ENCODE results near the gene TUNAR. TPM values are rescaled to one million over a fixed set of nuclear protein-coding genes. Genes with fewer than 3 reads are reported as not detected.

The TUNAR gene
- total RNA-seq, 1 donor from 2014 or later: not detected

DNA sequence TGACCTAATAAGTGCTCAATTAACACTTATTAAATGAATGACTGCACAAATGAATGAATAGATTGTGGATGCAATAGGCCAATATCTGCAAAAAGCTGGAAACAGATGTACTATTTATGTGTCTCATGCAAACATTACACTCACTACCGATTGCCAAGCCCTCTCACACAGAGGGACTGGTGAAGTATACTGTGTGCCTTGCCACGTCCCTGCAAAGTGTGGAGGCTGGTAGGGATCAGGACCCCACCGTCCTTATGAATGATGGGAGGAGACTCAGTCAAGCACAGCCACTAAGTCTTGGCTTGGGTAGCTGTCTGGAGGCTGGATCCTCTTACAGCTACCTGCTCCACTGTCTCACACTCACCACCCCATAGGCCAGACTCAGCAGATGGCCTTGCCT is 3.9 kb upstream of the TUNAR start:
- DNase-seq: no peak

DNA sequence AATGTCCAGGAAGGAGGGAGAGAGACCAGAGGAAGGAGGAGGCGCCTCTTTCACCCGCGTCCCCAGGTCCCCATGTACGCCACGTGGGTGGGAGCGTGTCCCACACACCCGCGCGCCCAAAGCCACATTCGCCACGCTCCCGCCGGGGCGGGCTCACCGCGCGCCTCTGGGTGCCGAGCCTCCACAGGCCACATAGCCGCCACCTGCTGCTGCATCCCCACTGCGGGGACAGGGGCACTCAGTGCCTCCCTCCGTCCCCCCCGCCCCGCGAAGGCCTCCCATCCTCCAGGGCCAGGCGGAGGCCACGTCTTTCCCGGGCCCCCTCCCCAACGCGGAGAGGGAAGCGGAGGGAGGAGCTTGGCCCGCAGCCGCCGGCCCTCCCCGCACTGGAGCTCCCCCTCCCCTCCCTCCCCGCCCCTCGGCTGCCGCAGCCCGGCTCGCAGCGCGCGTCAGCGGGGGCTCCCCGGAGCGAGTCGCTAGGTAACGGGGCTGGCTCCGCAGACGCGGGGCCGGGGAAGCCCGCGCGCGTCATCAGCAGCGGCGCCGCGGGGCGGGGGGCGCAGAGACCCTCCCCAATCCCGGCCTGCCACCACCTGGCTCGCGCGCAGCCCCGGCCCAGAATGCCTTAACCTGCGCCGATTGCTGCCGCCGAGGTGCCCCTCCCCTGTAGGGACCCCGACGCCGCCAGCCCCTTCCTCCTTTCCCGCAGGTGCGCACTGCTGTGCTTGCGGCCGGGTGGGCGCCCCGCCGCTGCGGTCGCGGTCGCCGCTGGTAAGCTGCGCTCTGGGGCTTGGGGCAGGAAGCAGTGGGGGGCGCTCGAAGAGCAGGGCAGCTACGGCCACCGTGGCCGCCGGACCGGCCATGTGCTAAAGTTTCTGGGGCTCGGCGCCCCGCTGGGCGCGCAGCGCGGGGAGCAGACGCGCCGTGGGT is 536 bp upstream of the TUNAR start:
- peak; percentile 26 for DNase-seq

DNA sequence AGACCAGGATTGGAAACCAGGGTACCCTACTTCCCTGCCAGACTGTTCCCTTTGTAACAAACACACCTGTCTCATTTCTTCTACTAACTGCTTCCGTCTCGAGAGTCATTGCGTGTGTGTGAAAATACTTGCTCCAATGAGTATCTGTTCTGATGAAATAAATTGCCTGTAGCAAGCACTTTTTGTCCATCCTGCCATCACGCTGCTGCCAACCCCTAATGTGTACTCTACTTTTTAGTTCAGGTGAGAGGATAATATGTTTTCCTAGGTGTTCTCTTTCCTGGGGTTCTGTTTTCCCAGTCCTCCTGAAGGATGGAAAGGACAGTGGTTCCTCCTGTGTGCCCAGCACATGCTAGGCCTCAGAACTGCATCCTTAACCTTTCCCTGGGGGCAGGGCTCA is 1.0 kb downstream of the TUNAR start:
- no peak for DNase-seq

DNA sequence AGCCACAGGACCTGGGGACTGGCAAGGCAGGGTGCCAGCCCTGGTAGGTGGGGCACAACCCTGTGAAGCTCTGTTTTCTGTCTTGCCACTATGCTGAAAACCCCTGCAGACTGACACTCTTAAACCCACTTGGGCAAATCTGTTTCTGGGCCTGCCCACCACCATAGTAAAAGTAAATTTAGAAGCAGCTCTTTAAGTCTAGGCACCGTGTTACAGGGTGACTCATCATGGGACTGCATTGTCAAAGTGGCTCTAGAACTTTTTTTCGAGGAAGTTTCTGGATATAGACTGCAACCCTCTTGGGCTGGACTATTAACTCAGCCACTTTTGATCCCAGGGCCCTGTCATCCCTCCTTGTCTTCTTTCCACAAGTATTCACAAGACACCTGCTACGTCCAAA is 7.7 kb downstream of the TUNAR start:
- DNase-seq: no peak

DNA sequence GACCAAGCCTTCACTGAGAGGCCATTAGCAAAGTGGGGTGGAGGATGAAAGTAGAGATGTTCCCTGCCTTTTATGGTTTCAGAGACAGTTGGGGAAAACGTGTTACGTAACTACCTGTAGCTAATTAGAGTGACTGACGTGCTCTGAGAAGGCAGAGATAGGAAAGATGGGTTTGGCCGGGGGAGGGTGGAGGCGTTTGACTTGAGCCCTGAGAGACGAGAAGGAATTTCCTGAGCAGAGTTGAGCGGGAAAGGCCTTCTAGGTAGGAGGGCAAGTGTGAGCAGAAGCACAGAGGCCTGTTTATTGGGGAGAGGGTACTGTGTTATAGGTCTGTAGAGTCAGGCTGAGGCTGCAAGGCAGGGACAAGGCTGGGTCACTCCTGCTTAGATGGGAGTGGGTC is 8.6 kb downstream of the TUNAR start:
- no peak for DNase-seq

DNA sequence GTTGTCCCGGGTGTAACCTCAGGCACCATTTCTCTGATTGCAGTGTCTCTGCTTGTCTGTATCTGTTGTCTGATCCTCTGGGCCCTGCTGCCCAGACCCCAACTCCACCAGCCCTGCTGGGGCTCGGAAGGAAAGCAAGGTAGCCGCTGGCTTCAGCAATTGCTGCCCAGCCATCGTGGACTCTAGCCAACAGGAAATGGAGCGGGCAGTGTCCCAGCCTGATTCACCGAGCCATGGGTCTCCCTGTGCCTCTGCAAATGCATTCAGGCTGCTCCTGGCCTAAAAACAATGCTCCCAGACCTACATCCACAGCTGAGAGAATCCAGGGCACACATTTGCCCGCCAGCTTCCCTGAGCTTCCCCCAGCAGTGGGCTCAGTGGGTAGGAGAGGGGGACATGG is 9.2 kb downstream of the TUNAR start:
- DNase-seq: no peak

DNA sequence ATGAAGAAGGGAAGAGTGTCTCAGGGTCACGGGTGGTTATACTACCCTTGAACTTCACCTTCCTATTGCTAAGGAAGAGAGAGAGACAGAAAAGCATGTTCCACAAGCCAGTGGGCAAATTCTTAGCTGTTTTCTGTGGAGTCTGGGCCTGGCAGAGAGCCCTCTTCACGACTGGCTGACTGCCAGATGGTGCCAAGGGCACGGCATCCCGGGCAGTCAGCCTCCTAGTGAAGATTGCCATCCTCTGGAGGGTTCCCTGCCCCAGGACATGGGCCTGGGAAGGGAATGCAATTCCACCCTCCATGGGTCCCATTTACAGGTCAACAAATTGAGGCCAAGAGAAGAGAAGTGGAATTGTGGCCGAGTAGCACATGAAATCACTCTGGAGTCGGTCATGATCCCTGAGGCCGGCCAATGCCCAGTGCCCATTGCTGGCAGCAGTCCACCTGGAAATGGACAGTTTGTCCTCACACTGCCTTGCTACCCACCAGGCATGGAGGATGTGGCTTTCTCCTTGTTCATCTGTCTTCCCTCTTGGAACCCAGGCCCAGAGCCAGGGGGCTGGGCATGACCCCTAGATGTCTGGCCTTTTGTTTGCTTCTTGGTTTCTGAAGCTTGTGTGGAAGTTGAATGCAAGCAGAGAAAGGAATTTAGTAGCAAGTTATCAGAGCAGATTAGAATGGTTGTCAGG is 9.9 kb downstream of the TUNAR start:
- no peak for DNase-seq

DNA sequence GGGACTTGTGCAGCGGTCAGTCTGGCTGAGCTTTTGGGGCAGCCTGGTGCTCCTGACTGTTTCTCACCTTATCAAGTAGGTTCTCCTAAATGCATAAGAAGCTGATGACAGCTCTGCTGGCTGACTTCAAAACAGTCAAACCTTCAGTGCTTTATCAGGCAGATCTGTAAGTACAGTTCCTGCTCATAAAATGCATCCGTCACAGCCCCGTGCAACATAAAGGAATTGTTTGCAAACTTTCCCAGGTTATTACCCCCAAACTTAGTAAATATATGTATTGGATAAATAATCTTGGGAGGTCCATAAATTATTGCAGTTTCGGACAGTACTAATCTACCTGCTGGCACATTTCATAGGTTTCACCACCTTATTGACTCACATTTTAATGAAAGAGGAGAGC is 10.7 kb downstream of the TUNAR start:
- DNase-seq: no peak

DNA sequence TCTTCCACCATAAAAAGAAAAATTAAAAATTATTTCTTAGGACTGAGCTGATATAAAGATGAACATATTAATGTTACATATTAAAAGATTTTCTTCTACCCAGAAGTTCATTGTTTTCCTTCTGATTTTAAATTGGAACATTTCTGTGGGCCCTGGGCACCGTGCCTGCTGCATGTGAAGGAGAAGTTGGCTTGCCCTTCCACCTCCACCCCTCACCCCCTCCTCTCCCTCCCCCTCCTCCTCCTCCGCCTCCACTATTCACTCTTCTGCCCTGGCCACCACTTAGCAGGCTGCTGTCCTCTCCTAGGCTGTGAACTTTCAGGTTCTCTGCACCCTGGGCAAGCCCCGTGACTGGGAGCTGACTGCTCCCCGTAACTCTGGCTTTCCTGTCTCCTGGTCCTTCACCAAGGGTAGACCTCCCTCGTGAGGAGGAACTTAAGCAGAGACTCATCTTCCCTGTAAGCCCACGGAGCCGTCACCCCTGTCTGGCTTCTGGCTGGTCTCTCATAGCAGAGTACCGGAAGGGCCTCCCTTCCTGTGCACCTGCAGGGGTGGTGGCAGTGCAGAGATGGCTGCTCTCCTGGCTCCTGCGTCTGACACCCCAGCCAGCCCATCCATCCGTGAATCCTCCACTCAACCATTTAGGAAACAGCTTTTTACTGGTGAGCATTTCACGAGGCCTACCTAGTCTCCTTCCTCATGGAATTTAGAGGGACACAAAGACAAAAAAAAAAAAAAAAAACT is 12.8 kb downstream of the TUNAR start:
- no peak for DNase-seq

DNA sequence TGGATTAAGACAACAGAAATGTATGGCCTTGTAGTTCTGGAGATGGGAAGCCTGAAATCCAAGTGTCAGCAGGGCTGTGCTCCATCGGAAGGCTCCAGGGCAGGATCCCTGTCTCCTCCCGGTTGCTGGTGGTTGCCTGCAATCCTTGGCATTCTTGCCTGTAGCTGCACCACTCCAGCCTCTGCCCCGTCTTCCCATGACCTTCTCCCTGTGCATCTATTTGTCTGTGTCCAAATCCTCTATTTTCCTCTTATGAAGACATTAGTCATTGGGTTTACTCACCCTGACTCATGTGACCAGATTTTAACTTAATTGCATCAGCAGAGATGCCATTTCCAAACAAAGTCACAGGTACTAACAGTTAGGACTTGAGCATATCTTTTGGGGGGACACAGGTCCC is 15.1 kb downstream of the TUNAR start:
- DNase-seq: no peak

DNA sequence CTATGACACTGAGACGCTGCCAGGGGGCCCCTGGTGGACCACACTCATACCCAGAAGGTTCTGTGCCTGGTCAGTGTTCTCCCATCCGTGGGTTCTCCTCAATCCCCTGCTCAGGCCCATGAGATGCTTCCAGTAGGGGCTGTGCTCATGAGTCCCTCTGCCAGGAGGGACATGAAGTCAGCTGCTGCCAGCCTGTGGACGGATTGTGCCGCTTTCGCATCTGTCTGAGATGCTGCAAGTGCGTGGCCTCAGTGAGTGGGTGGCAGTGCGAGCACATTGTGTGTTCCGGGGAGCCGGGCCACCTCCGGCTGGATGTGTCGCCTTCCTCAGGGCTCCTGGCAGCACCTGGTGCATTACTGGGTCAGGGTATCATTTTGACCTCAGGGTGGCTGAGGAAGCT is 15.5 kb downstream of the TUNAR start:
- DNase-seq: no peak

DNA sequence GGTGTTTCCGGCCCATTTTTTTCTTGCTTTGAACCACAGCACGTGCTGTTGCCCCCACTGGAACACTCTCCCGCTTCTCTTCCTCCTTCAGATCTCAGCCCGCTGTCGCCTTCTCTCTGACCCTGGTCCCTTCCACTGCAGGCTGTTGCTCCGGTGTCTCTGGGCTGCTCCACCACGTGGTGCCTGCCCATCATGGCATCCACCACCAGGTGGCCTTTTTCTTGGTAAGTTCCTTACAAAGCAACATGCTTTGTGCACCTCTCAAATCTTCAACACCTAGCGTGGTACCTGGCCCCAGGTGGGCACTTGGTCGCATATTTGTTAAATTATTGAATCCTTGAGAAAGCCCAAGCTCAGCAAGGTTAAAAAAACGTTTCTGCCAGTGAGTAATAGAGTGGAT is 19.1 kb downstream of the TUNAR start:
- no peak for DNase-seq

DNA sequence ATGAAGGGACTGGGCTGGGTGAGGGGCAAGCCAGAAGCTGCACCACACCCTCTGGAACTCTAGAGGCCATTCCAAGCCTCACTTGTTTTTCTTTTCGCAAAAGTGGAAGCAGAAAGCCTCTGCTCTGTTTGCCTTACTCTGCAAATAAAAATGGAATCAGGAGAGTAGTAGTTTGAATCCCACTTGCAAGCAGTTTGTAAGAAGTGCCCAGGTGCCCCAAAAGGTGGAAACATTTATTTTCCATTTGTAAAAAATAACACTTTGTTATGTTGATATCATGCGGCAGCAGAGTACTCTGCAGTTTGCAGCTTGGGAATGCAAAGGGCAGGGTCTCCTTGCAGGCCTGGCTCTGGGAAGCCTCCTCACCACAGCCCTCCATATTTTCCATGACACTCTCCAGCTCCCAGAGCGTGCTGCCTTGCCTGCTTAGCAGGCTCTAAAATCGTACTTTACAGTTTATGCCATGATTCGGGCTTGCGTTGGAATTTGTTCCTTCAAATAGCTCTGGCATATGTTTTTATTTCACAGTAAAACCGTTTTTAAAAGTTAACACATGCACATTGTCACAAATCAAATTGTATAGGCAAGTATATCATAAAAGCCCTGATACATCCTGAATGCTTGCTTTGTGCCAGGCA is 20.0 kb downstream of the TUNAR start:
- DNase-seq: no peak

DNA sequence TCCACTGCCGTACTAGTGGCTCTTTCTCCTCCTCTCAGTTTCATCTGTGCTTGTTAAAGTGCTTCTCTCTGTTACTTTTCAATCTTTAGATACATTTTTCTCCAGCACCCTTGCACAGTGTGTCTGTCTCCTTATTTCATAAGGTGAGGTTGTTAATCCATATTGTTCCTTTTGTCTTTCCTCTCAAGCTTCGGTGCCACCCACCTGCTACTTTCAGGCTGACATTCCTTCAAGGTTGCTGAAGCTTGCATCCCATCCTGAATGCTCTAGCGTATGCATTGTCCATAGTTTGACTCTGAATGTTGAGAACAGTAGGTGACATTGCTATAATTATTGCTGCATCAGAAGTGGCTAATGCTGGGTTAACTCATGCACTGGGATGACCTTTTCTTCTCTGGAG is 20.6 kb downstream of the TUNAR start:
- DNase-seq: no peak

DNA sequence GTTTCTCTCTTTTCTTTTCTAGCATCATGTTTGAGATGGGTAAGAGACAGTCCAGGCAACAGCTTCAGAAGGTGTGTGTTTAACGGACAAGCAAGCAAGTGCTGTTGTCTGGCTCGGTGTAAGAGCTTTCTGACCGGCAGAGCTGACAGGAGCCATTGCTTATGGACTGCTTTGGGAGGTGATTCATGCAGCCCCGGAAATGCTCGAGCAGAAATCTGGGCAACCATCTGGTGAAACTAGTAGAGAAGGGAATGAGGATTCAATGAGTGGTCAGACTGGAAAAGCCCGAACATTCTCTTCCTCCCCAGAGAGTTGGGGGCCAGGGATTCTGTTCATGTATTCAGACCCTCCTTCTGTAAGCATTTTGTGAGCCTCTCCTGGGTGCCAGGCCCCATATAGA is 24.4 kb downstream of the TUNAR start:
- no peak for DNase-seq

DNA sequence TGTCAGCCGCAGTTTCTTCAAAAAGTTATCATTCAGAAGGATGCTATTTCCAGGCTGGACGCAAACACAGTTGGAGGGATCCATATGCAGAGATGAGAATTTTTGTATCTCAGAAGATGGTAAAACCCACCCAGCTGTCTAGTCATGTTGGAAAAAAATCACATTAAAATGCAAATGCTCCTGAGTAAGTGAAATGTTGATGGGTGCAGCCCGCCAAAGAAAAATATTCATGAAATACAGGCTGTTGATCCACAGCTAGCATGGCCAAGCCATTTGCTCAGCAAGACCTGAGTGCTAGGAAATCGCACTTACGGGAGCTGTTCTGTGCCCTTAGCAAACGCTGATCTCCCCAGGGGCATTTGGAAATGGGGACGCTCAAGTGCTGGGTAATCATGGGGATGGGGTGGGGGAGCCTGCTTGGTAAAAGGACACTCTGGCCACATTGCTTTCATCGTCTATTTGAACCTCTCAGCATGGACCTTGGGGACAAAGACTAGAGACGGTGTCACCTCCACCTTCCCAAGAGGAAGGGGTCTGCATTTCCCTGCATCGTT is 25.7 kb downstream of the TUNAR start:
- DNase-seq: no peak

DNA sequence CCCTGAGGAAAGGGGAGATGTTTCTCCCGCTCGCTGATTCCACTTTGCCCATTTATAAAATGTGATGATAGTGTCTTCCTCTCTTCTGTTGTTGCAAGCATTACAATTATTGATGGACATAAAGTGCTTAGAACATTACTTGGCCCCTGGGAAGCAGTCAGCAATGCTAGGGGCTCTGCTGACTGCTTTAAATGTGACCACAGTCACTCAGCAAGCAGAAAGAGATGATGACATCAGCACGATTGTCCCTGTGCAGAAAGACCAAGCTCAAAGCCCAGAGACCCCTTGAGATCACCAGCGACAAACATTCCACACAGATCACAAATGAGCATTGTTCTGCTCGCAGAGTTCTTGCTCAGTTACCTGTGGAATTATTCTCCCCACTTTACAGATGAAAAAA is 26.5 kb downstream of the TUNAR start:
- DNase-seq: no peak

DNA sequence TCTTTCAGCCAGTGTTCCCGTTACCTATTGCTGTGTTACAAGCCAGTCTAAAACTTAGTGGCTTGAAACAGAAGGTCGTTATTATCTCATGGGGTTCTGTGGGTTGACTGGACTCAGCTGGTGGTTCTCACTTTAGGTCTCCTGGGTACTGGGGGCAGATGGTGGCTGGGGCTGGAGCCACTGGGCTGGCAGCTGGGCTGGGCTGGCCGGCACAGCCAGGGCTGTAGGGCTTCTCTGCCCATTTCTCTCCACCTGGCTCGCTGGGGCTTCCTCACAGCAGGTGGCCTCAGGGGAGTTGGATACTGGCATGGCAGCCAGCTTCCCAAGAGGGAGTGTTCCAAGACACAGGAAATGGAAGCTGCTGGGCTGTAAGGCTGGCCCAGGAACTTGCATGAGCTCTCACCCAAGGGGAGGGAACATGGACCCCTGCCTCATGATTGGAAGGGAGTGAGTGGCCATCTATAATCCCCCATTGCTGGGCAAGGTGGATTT is 27.0 kb downstream of the TUNAR start:
- no peak for DNase-seq

DNA sequence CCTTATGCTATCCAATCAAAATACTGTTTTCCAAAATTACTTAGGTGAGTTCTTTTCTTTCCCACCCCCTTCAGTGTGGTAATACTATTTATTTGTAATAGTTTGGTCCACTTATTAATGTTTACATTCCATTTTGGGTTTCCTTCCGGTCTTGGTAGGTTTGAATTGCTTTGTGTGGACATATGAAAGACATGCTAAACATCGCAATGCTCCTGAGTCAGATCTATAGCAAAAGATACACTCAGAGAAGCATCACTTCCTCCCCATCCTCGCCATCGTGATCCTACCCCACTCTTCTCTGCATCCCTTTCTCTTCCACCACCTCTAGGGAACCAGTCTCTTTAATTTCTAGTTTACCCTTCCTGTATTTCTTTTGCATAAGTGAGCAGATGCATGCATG is 30.0 kb downstream of the TUNAR start:
- no peak for DNase-seq

DNA sequence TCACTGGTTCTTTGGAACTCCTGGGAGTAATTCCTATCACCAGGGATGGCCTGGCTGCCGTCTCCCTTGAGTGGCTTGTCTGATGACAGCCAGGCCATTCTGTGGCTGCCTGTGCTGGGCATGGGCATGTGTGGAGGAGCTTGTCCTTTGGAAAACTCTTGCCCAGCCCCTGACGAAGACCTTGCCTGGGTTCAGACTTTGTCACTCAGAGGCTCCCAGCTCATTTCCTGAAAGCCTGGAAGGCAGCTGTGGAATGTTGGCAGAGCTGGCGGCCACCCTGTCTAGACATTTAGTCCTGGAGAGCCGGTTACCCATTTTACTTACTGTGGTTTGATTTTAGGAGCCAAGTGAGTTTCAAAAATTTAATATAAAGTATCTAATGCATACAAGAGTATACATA is 34.0 kb downstream of the TUNAR start:
- DNase-seq: no peak

DNA sequence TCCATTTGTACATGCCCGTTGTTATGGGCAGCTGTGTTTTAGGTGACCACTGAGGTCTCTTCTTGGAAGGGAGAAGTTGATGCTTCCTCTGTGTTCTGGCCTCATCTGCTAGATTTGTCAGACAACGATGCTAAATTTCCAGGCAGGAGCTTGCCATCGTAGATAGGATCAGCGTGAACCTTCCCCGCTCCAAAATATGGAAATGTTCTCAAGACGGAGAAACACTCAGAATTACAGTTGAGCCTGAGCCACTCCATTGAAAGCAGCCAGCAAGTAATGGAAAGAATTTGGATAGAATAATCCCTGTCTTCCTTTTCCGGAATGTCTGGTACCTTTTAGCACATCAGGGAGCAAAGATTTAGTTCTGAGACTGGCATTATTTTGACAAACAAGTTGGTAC is 34.8 kb downstream of the TUNAR start:
- DNase-seq: no peak

DNA sequence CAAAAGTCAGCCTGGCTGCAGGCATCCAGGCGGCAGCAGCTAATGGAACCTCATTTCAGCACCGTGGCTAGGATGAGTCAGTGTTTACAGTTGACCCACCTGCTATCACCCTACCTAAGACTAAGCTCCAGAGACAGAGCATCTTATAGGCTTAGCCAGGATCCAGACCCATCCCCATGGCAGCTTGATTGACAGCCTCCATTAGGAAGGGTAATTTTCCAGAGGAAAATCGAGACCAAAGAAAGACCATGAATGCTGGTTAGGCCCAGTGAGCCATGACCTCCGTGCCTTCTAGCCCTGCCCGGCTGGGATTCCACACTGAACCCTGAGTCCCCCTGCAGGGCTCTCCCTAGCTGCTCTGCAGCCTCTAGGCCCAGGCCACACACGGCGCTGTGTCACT is 38.7 kb downstream of the TUNAR start:
- DNase-seq: no peak

All from tongue (tissue), 2 donors.